Calu3 (cell line): ENCODE measurements around the gene ZSCAN21. TPM values are rescaled to one million over a fixed set of nuclear protein-coding genes. Genes with fewer than 3 reads are reported as not detected.

ENCODE experiments used
- BruUV-seq: library from RNA; stranded (reverse); fragments of 400-500 nt; replicated peaks from 2 replicates; lab custom pipeline; 2021; lab: Mats Ljungman, UMichigan
- CTCF ChIA-PET: fragments of 300-600 bp; sonication (Branson Sonifier 250); formaldehyde crosslinking; loops from one replicate; lab custom pipeline; 2022; ENCODE audit warnings: antibody characterized with exemption; lab: Charles Lee
- DNase-seq: peaks from one replicate; pipeline ENCODE4 v3.0.0; 2022
- H3K27ac Mint-ChIP-seq: one replicate; pipeline ENCODE4 v1.8.0; 2022; ENCODE audit warnings: mixed read lengths; ENCODE audit not compliant: unreplicated experiment
- H3K27me3 Mint-ChIP-seq: one replicate; pipeline ENCODE4 v1.8.0; 2022; ENCODE audit warnings: mixed read lengths; ENCODE audit not compliant: unreplicated experiment
- H3K36me3 Mint-ChIP-seq: one replicate; pipeline ENCODE4 v1.8.0; 2022; ENCODE audit warnings: mild to moderate bottlenecking, moderate library complexity, mixed read lengths; ENCODE audit not compliant: insufficient read depth, unreplicated experiment
- H3K4me1 Mint-ChIP-seq: one replicate; pipeline ENCODE4 v1.8.0; 2022; ENCODE audit warnings: mild to moderate bottlenecking, low read depth, mixed read lengths; ENCODE audit not compliant: unreplicated experiment
- H3K4me3 Mint-ChIP-seq: one replicate; pipeline ENCODE4 v1.8.0; 2022; ENCODE audit warnings: mild to moderate bottlenecking, low read depth, moderate library complexity, mixed read lengths; ENCODE audit not compliant: unreplicated experiment
- H3K9me3 Mint-ChIP-seq: one replicate; pipeline ENCODE4 v1.8.0; 2022; ENCODE audit warnings: low read depth, mixed read lengths; ENCODE audit not compliant: unreplicated experiment
- intact Hi-C: fragments of 100-400 bp; cut with micrococcal nuclease; formaldehyde crosslinking; loops from one replicate; pipeline ENCODE4 v1.10.0; 2022; ENCODE audit not compliant: unreplicated experiment
- microRNA-seq: library from miRNA; unstranded; fragments of <30 nt; microRNA quantifications from one replicate; pipeline ENCODE4 v1.2.0, GENCODE V29; 2022
- total RNA-seq: library from RNA; stranded (reverse); gene quantifications from 2 replicates; pipeline ENCODE4 v1.2.3, GENCODE V29; 2022
- TF ChIP-seq, protein P1 (sequence below): fragments of 200-600 bp; IDR thresholded peaks from one replicate; pipeline ENCODE4 v1.8.0; 2022; ENCODE audit warnings: antibody characterized with exemption; ENCODE audit not compliant: unreplicated experiment

The ZSCAN21 gene
- total RNA-seq, 1 experiment from 2014 or later = 5.5 TPM

DNA sequence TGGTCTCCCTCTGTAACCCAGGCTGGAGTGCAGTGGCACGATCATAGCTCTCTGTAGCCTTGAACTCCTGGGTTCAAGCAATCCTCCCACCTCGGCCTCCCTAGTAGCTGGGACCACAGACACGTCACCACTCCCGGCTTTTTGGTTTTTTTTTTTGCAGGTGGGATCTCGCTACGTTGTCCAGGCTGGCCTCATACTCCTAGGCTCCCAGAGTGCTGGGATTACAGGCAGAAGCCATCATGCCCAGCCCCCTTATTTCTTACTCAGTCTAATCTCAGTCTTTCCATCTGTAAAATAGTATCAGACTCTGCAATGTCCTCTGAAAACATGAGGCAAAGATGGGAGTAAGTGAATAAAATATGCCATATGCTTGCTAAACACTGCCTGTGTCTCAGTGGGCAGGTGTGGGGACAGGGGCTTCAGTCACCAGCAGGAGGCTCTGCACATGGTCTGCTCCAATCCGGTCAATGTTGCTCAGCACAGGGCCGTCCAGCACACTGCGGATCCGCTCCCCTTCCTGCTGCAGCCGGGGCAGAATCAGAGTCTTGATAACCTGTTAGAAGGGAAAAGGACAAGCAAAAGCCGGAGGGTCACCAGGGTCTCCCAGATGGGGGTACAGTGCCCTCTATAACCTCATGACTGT is 60.1 kb downstream of the ZSCAN21 start:
- Mint-ChIP-seq H3K4me3 (no peak overlapping the region), H3K27ac (no peak overlapping the region), H3K9me3 (no peaks in the 10 kb centered on the region), H3K4me1 (no peaks in the 10 kb centered on the region), H3K27me3 (no peaks in the 10 kb centered on the region), H3K36me3 (peaks cover 27% of the 10 kb centered on the region)
- TF ChIP-seq, protein P1, sequence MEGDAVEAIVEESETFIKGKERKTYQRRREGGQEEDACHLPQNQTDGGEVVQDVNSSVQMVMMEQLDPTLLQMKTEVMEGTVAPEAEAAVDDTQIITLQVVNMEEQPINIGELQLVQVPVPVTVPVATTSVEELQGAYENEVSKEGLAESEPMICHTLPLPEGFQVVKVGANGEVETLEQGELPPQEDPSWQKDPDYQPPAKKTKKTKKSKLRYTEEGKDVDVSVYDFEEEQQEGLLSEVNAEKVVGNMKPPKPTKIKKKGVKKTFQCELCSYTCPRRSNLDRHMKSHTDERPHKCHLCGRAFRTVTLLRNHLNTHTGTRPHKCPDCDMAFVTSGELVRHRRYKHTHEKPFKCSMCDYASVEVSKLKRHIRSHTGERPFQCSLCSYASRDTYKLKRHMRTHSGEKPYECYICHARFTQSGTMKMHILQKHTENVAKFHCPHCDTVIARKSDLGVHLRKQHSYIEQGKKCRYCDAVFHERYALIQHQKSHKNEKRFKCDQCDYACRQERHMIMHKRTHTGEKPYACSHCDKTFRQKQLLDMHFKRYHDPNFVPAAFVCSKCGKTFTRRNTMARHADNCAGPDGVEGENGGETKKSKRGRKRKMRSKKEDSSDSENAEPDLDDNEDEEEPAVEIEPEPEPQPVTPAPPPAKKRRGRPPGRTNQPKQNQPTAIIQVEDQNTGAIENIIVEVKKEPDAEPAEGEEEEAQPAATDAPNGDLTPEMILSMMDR = no peak
- DNase-seq = no peak
- BruUV-seq = no TSS peak
- CTCF ChIA-PET = no interaction called here
- intact Hi-C loops = no loop called here

DNA sequence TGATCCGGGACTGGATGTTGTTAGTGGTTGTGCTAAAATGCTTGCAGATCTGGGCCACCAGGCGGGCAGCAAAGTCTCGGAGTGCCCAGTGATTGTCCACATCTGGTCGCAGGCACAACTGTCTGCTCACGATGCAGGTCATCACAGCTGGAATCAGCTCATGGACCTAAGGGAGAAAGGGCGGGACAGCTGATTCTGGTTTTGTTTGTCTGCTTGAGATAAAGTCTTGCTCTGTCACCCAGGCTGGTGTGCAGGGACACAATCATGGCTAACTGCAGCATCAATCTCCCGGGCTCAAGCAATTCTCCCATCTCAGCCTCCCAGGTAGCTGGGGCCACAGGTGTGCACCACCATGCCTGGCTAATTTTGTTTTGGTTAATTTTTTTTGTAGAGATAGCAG is 61.6 kb downstream of the ZSCAN21 start:
- no peak overlapping the region for H3K4me3 Mint-ChIP-seq

DNA sequence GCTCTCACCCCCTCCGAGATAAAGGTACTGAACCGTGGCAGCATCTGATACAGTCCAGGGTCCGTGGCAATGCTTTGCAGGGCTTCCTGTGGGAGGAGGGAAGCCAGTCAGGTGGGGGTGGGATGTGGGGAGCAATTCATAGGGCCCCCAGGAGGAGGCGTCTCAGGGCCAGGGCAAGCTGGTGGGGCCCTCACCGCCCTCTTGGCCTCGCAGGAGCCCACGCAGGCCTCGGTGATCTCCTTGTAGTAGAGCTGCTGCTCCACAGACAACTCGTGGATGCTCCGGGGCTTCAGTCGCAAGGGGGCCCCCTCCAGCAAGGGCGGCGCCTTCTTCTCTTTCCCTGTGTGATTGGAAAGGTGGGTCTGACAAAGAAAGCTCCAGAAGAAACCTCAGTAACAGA is 62.3 kb downstream of the ZSCAN21 start:
- TF ChIP-seq, protein P1 = no peak
- Mint-ChIP-seq H3K4me1 (no peaks in the 10 kb centered on the region), H3K27ac (no peak overlapping the region), H3K4me3 (no peak overlapping the region), H3K27me3 (no peaks in the 10 kb centered on the region), H3K9me3 (no peaks in the 10 kb centered on the region), H3K36me3 (peaks cover 19% of the 10 kb centered on the region)
- no peak for DNase-seq
- no TSS peak for BruUV-seq
- intact Hi-C loops = no loop called here
- CTCF ChIA-PET = no interaction called here

More for the DNA sequence above, 61.6 kb downstream of the ZSCAN21 start:
- H3K36me3 Mint-ChIP-seq = peaks cover 27% of the 10 kb centered on the region
- TF ChIP-seq, protein P1 = no peak
- H3K27ac Mint-ChIP-seq = no peak overlapping the region
- no peaks in the 10 kb centered on the region for H3K27me3 Mint-ChIP-seq
- no peaks in the 10 kb centered on the region for H3K4me1 Mint-ChIP-seq
- DNase-seq = no peak
- intact Hi-C loops = no loop called here
- H3K9me3 Mint-ChIP-seq = no peaks in the 10 kb centered on the region
- BruUV-seq = no TSS peak
- CTCF ChIA-PET = no interaction called here

Small RNAs within 50 kb of the gene (microRNA-seq; reads per million reads assigned to microRNA genes)
- gene MIR106B (5,426 reads per million, percentile 93 among the genes with 10 or more reads in this experiment), gene MIR25 (699 reads per million, percentile 81 among the genes with 10 or more reads in this experiment), gene MIR93 (12,909 reads per million, percentile 96 among the genes with 10 or more reads in this experiment)

Other genes with a start within 250 kb of the ZSCAN21 start
- gene CYP3A43, start 221.8 kb upstream of the ZSCAN21 start, total RNA-seq = not detected in 2 replicates
- 0.47 TPM in 1 of 2 replicates, not detected in the other for gene OR2AE1, start 172.7 kb upstream of the ZSCAN21 start, total RNA-seq
- gene TRIM4, start 130.2 kb upstream of the ZSCAN21 start, total RNA-seq = 15.9 and 16.9 TPM in 2 replicates
- gene GJC3, start 120.2 kb upstream of the ZSCAN21 start, total RNA-seq = not detected in 2 replicates
- 15.4 and 25.6 TPM in 2 replicates for gene AZGP1, start 73.7 kb upstream of the ZSCAN21 start, total RNA-seq
- gene ZKSCAN1, start 34.2 kb upstream of the ZSCAN21 start, total RNA-seq = 56.6 and 60.0 TPM in 2 replicates
- 26.7 TPM in 2 replicates for gene ZNF3, start 31.9 kb downstream of the ZSCAN21 start, total RNA-seq
- gene COPS6, start 39.2 kb downstream of the ZSCAN21 start, total RNA-seq = 97.1 and 110 TPM in 2 replicates
- 122 and 125 TPM in 2 replicates for gene MCM7, start 51.6 kb downstream of the ZSCAN21 start, total RNA-seq
- 12.1 and 13.9 TPM in 2 replicates for gene AP4M1, start 51.9 kb downstream of the ZSCAN21 start, total RNA-seq
- gene TAF6, start 69.6 kb downstream of the ZSCAN21 start, total RNA-seq = 50.5 and 50.8 TPM in 2 replicates
- 5.6 and 5.9 TPM in 2 replicates for gene CNPY4, start 69.9 kb downstream of the ZSCAN21 start, total RNA-seq
- gene MBLAC1, start 77.2 kb downstream of the ZSCAN21 start, total RNA-seq = 1.2 TPM in 2 replicates
- 43.6 and 56.6 TPM in 2 replicates for gene LAMTOR4, start 99.1 kb downstream of the ZSCAN21 start, total RNA-seq
- gene TRAPPC14, start 108.9 kb downstream of the ZSCAN21 start, total RNA-seq = 17.4 and 17.5 TPM in 2 replicates
- 0.14 TPM in 1 of 2 replicates, not detected in the other for gene GAL3ST4, start 118.8 kb downstream of the ZSCAN21 start, total RNA-seq
- gene GPC2, start 127.6 kb downstream of the ZSCAN21 start, total RNA-seq = 3.2 and 3.6 TPM in 2 replicates
- 0.66 and 1.2 TPM in 2 replicates for gene STAG3, start 128.1 kb downstream of the ZSCAN21 start, total RNA-seq
- not detected in 2 replicates for gene PVRIG, start 170.2 kb downstream of the ZSCAN21 start, total RNA-seq